ENCODE measurements around the gene MCF2L2. TPM values are rescaled to one million over a fixed set of nuclear protein-coding genes. Genes with fewer than 3 reads are reported as not detected.

Gene MCF2L2
- total and polyA plus RNA-seq, 10 donors, result 0.46 to 37.7 (median 17.6) TPM

DNA sequence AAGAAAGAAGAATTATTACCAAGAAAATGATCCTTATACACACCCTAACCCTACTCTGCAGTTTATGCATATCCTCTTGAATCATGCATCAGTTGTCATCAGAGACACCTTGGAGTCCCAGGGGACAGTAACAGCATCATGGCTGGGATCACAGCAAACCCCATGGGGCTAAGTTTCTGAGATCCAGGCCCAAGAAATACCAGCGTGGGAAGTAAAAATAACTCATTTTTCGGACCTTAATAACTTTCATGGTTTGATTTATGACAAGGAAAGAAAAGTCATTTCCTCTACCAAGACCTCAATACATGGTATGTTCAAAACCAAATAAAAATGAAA is 214.2 kb downstream of the MCF2L2 start:
- Histone ChIP-seq H3K4me1 (peaks cover 3 to 35% (median 18%) of the 10 kb centered on the region in 6 donors), H3K9me3 (no peaks in the 10 kb centered on the region), H3K27me3 (replicated peaks in 1 of 7) (peaks cover 0 to 18% (median 0%) of the 10 kb centered on the region in 7 donors), H3K27ac (no peak overlapping the region), H3K4me3 (no peak overlapping the region), H3K36me3 (peaks cover 0 to 5% (median 0%) of the 10 kb centered on the region in 6 donors)
- WGBS, 5 donors, result 33 to 43% (median 38%) methylated on average over 2 of the region's 2 CpGs
- DNase-seq, result no peak
- TF ChIP-seq CTCF (IDR thresholded peaks at IDR 0.05 in 8 of 11, conservative IDR thresholded peaks at IDR 0.05 in 3 of 11) (no peak), POLR2A (IDR thresholded peaks at IDR 0.05) (no peak), POLR2AphosphoS5 (IDR thresholded peaks at IDR 0.05) (no peak)
- intact Hi-C loops (cut with DNase I; ENCODE audit: low total_unique reads), result no loop called here

DNA sequence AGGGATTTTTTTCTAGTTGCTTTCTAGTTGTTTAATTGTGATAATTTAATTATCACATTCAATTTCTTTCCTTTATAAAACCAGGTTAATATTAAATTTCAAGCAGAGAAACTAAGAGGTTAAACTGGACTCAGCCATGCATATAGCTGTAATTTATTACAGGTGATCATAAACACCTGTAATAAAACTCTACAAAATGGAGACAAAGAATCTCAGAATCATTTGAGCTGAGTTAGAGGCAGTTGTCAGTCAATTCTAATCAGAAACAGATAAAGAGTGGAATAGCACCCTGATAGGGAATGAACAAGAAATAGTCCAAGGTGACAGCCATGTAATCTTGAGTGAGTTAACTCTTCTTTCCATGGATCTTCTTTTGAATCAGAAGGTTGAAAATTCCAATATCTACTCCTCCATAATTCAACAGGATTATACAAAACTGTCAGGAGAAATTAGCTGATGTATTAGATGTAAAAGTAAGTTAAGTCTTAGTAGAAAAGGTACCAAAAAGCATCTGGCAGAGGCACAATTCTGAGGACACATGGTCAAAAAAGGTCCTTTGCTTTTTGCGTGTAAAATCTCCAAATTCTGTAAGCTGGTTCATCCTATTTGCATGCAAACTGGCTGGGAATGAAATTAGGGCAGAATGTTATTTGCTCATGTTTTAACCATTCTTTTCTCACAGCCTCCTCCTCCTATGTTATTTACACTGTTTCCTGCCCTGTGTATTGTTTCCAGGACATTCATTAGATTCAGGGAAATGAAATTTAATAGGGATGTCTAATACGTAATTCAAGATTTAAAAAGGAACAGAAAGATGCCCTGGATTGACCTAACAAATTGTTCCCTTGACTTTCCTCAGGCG is 214.8 kb downstream of the MCF2L2 start:
- no peak for DNase-seq
- TF ChIP-seq POLR2A (IDR thresholded peaks at IDR 0.05), result no peak
- TF ChIP-seq POLR2AphosphoS5 (IDR thresholded peaks at IDR 0.05), result no peak
- no peak for TF ChIP-seq CTCF (IDR thresholded peaks at IDR 0.05 in 8 of 11, conservative IDR thresholded peaks at IDR 0.05 in 3 of 11)
- no peaks in the 10 kb centered on the region for H3K9me3 ChIP-seq
- H3K36me3 ChIP-seq, result peaks cover 0 to 5% (median 0%) of the 10 kb centered on the region in 6 donors
- H3K4me1 ChIP-seq, result peaks cover 3 to 35% (median 18%) of the 10 kb centered on the region in 6 donors
- no peak overlapping the region for H3K4me3 ChIP-seq
- 75 to 82% (median 80%) methylated on average over 3 of the region's 3 CpGs for WGBS, 5 donors
- H3K27me3 ChIP-seq (replicated peaks in 1 of 7), result peaks cover 0 to 18% (median 0%) of the 10 kb centered on the region in 7 donors
- intact Hi-C loops (cut with DNase I; ENCODE audit: low total_unique reads), result no loop called here
- peak overlapping the region in 1 of 8 donors; percentile 90 for H3K27ac ChIP-seq

DNA sequence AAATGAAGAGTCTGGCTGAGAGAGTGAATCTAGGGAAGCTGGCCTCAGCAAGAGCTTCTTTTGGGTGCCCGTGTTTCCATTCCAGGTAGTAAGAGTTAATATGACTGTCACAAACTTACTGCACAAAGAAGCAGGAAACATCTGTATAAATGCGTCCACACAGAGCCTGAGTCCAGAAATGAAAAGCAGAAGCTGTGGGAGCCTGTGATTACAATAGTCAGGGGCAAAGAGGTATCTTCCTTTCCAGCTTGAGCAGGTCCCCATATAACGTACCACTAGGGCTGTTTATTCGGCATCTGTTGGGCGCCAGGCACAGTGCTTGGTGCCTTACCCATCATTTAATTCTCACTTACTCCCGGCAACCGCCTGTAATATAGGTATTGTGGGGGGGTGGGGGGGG is 215.9 kb downstream of the MCF2L2 start:
- WGBS, 5 donors, result 19 to 38% (median 24%) methylated on average over 7 of the region's 7 CpGs
- peak overlapping the region in 1 of 8 donors; percentile 59 for H3K4me3 ChIP-seq
- no peak for DNase-seq
- peaks cover 3 to 35% (median 18%) of the 10 kb centered on the region in 6 donors for H3K4me1 ChIP-seq
- TF ChIP-seq CTCF (IDR thresholded peaks at IDR 0.05 in 8 of 11, conservative IDR thresholded peaks at IDR 0.05 in 3 of 11), result peak in 1 of 11 experiments; percentile 10
- TF ChIP-seq POLR2AphosphoS5 (IDR thresholded peaks at IDR 0.05), result no peak
- no peak for TF ChIP-seq POLR2A (IDR thresholded peaks at IDR 0.05)
- H3K36me3 ChIP-seq, result peaks cover 0 to 5% (median 0%) of the 10 kb centered on the region in 6 donors
- H3K9me3 ChIP-seq, result no peaks in the 10 kb centered on the region
- H3K27ac ChIP-seq, result peak overlapping the region in 7 of 8 donors; percentile 56 to 95 (median 89)
- intact Hi-C loops (cut with DNase I; ENCODE audit: low total_unique reads), result no loop called here
- H3K27me3 ChIP-seq (replicated peaks in 1 of 7), result peaks cover 0 to 18% (median 0%) of the 10 kb centered on the region in 7 donors

DNA sequence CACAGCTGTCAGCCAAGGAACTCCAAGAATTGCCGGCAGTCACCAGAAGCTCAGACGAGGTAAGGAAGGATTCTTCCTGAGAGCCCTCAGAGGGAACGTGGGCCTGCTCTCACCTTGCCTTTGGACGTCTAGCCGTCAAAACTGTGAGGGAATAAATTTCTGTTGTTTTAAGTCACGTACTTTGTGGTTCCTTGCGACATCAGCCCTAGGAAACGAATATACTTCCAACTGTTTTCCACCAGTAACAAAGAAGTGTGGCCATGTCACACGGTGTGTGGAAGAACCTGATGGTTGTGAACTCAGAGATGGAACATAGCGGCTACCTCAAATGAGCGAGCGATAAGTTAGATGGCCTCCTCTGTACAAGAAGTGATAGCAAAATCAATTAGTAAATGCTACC is 216.3 kb downstream of the MCF2L2 start:
- Histone ChIP-seq H3K36me3 (peaks cover 0 to 5% (median 0%) of the 10 kb centered on the region in 6 donors), H3K4me3 (peak overlapping the region in 1 of 8 donors; percentile 59), H3K27ac (peak overlapping the region in 7 of 8 donors; percentile 56 to 95 (median 89)), H3K4me1 (peaks cover 3 to 35% (median 18%) of the 10 kb centered on the region in 6 donors), H3K9me3 (no peaks in the 10 kb centered on the region), H3K27me3 (replicated peaks in 1 of 7) (peaks cover 0 to 17% (median 0%) of the 10 kb centered on the region in 7 donors)
- DNase-seq, result no peak
- 51 to 66% (median 62%) methylated on average over 12 of the region's 12 CpGs for WGBS, 5 donors
- TF ChIP-seq POLR2AphosphoS5 (IDR thresholded peaks at IDR 0.05) (no peak), POLR2A (IDR thresholded peaks at IDR 0.05) (no peak), CTCF (IDR thresholded peaks at IDR 0.05 in 8 of 11, conservative IDR thresholded peaks at IDR 0.05 in 3 of 11) (no peak)
- intact Hi-C loops (cut with DNase I; ENCODE audit: low total_unique reads), result no loop called here

Data from spleen (tissue), 11 donors.